Measurements from ENCODE around the gene ART1. TPM values are rescaled to one million over a fixed set of nuclear protein-coding genes. Genes with fewer than 3 reads are reported as not detected.
"Not testable (repeated sequence)": the region's sequence is repeated elsewhere in the genome, so short reads cannot be mapped to it uniquely, and the experiment has no call there.

Gene ART1
- not detected in 2 replicates for total RNA-seq

GRCh38 chr11:3644817-3645235, at the start of gene ART1:
TSS of gene ART1 (plus strand) at chr11:3645128. CDS start at chr11:3659214, 14,086 bp downstream.
- Histone ChIP-seq H3K27ac (ENCODE audit: low read depth, low read length) (no peak within 1 kb of the TSS), H3K4me2 (ENCODE audit: insufficient read depth, low read length) (no peak within 1 kb of the TSS), H3K4me1 (ENCODE audit: insufficient read depth, low read length) (peaks cover 8% of the 10 kb centered on the region), H3K27me3 (ENCODE audit: insufficient read depth, low read length) (peaks cover 44% of the 10 kb centered on the region), H4K20me1 (ENCODE audit: insufficient read depth, low read length) (no peaks in the 10 kb centered on the region), H3K9me3 (ENCODE audit: low read depth, low read length) (no peaks in the 10 kb centered on the region), H3K79me2 (ENCODE audit: insufficient read depth, low read length) (no peaks in the 10 kb centered on the region), H2AFZ (ENCODE audit: low read length) (no peak within 1 kb of the TSS), H3K36me3 (ENCODE audit: insufficient read depth, low read length) (no peaks in the 10 kb centered on the region), H3K4me3 (ENCODE audit: insufficient read depth, low read length) (no peak within 1 kb of the TSS)
- no peak for DNase-seq (ENCODE audit: insufficient read length, low spot score, missing footprints)
- TF ChIP-seq CTCF (IDR thresholded peaks at IDR 0.05; ENCODE audit: extremely low read depth, low read depth, low read length) = no peak

GRCh38 chr11:3597743-3598142, 47.2 kb upstream of the ART1 start:
- not testable (repeated sequence) for H3K79me2 ChIP-seq (ENCODE audit: insufficient read depth, low read length); H3K4me1 ChIP-seq (ENCODE audit: insufficient read depth, low read length); H2AFZ ChIP-seq (ENCODE audit: low read length); H3K4me2 ChIP-seq (ENCODE audit: insufficient read depth, low read length); H3K27ac ChIP-seq (ENCODE audit: low read depth, low read length); H3K4me3 ChIP-seq (ENCODE audit: insufficient read depth, low read length); H3K27me3 ChIP-seq (ENCODE audit: insufficient read depth, low read length); H3K36me3 ChIP-seq (ENCODE audit: insufficient read depth, low read length); H4K20me1 ChIP-seq (ENCODE audit: insufficient read depth, low read length); H3K9me3 ChIP-seq (ENCODE audit: low read depth, low read length); DNase-seq (ENCODE audit: insufficient read length, low spot score, missing footprints)

- not testable (repeated sequence) for H3K9me3 ChIP-seq (ENCODE audit: low read depth, low read length); H2AFZ ChIP-seq (ENCODE audit: low read length); H3K36me3 ChIP-seq (ENCODE audit: insufficient read depth, low read length); H3K27ac ChIP-seq (ENCODE audit: low read depth, low read length); H3K4me2 ChIP-seq (ENCODE audit: insufficient read depth, low read length); H3K79me2 ChIP-seq (ENCODE audit: insufficient read depth, low read length); H4K20me1 ChIP-seq (ENCODE audit: insufficient read depth, low read length); H3K4me3 ChIP-seq (ENCODE audit: insufficient read depth, low read length); DNase-seq (ENCODE audit: insufficient read length, low spot score, missing footprints); H3K27me3 ChIP-seq (ENCODE audit: insufficient read depth, low read length); H3K4me1 ChIP-seq (ENCODE audit: insufficient read depth, low read length)
Observed at GRCh38 chr11:3600201-3600600, 44.7 kb upstream of the ART1 start.

- Histone ChIP-seq H2AFZ (ENCODE audit: low read length) (no peak overlapping the region), H3K9me3 (ENCODE audit: low read depth, low read length) (no peaks in the 10 kb centered on the region), H4K20me1 (ENCODE audit: insufficient read depth, low read length) (no peaks in the 10 kb centered on the region), H3K79me2 (ENCODE audit: insufficient read depth, low read length) (no peaks in the 10 kb centered on the region), H3K4me2 (ENCODE audit: insufficient read depth, low read length) (no peak overlapping the region), H3K27ac (ENCODE audit: low read depth, low read length) (no peak overlapping the region), H3K36me3 (ENCODE audit: insufficient read depth, low read length) (no peaks in the 10 kb centered on the region), H3K27me3 (ENCODE audit: insufficient read depth, low read length) (peaks cover 6% of the 10 kb centered on the region), H3K4me1 (ENCODE audit: insufficient read depth, low read length) (no peaks in the 10 kb centered on the region), H3K4me3 (ENCODE audit: insufficient read depth, low read length) (no peak overlapping the region)
- peak; percentile 46 for DNase-seq (ENCODE audit: insufficient read length, low spot score, missing footprints)
- no peak for TF ChIP-seq CTCF (IDR thresholded peaks at IDR 0.05; ENCODE audit: extremely low read depth, low read depth, low read length)
Observed at GRCh38 chr11:3604167-3604566, 40.8 kb upstream of the ART1 start.

- no peak overlapping the region for H3K4me2 ChIP-seq (ENCODE audit: insufficient read depth, low read length)
- H3K36me3 ChIP-seq (ENCODE audit: insufficient read depth, low read length) = no peaks in the 10 kb centered on the region
- no peaks in the 10 kb centered on the region for H3K79me2 ChIP-seq (ENCODE audit: insufficient read depth, low read length)
- H3K4me1 ChIP-seq (ENCODE audit: insufficient read depth, low read length) = no peaks in the 10 kb centered on the region
- DNase-seq (ENCODE audit: insufficient read length, low spot score, missing footprints) = no peak
- peaks cover 6% of the 10 kb centered on the region for H3K27me3 ChIP-seq (ENCODE audit: insufficient read depth, low read length)
- H4K20me1 ChIP-seq (ENCODE audit: insufficient read depth, low read length) = no peaks in the 10 kb centered on the region
- H3K27ac ChIP-seq (ENCODE audit: low read depth, low read length) = no peak overlapping the region
- no peak overlapping the region for H3K4me3 ChIP-seq (ENCODE audit: insufficient read depth, low read length)
- H3K9me3 ChIP-seq (ENCODE audit: low read depth, low read length) = no peaks in the 10 kb centered on the region
- no peak for TF ChIP-seq CTCF (IDR thresholded peaks at IDR 0.05; ENCODE audit: extremely low read depth, low read depth, low read length)
- peak overlapping the region; percentile 50 for H2AFZ ChIP-seq (ENCODE audit: low read length)
Observed at GRCh38 chr11:3605283-3605662, 39.7 kb upstream of the ART1 start.

Measured in osteoblast (primary cell).